HCT116 (cell line): ENCODE results near the gene DCP1B.

Experiments
- ELF1 ChIP-seq: IDR thresholded peaks from 2 replicates; pipeline ENCODE4 v1.6.1; 2012; ENCODE audit warnings: low read depth, borderline replicate concordance
- EZH2phosphoT487 ChIP-seq: fragments of 200-600 bp; IDR thresholded peaks from 2 replicates; pipeline ENCODE4 v1.6.1; 2018; ENCODE audit warnings: antibody characterized with exemption, borderline replicate concordance
- FOSL1 ChIP-seq: IDR thresholded peaks from 2 replicates; pipeline ENCODE4 v1.6.1; 2012; ENCODE audit warnings: low read depth
- SP1 ChIP-seq: IDR thresholded peaks from 2 replicates; pipeline ENCODE4 v1.6.1; 2012; ENCODE audit warnings: low read depth
- ZNF274 ChIP-seq: fragments of 200-500 bp; sonication (Bioruptor generic); IDR thresholded peaks from 2 replicates; pipeline ENCODE4 v1.6.1; 2014; ENCODE audit warnings: mild to moderate bottlenecking, low read depth, low read length, inconsistent platforms
- TF ChIP-seq, protein P1 (sequence below), 3 experiments: fragments of 200-600 bp in 1 of 3; sonication (generic) in 1 of 3; IDR thresholded peaks in 2 of 3; conservative IDR thresholded peaks in 1 of 3; 2 replicates each; pipeline ENCODE4 v1.5.1; 2012 to 2017; ENCODE audit warnings: low read depth in 2 of 3, low read length in 2 of 3, antibody characterized with exemption in 1 of 3, borderline replicate concordance in 1 of 3, control low read depth in 1 of 3, mild to moderate bottlenecking in 1 of 3, mixed read lengths in 1 of 3, mixed run types in 1 of 3, moderate library complexity in 1 of 3; ENCODE audit not compliant: insufficient read depth in 1 of 3
- TF ChIP-seq, protein P2 (sequence below): IDR thresholded peaks from 2 replicates; pipeline ENCODE4 v1.6.1; 2012; ENCODE audit warnings: low read depth

DNA sequence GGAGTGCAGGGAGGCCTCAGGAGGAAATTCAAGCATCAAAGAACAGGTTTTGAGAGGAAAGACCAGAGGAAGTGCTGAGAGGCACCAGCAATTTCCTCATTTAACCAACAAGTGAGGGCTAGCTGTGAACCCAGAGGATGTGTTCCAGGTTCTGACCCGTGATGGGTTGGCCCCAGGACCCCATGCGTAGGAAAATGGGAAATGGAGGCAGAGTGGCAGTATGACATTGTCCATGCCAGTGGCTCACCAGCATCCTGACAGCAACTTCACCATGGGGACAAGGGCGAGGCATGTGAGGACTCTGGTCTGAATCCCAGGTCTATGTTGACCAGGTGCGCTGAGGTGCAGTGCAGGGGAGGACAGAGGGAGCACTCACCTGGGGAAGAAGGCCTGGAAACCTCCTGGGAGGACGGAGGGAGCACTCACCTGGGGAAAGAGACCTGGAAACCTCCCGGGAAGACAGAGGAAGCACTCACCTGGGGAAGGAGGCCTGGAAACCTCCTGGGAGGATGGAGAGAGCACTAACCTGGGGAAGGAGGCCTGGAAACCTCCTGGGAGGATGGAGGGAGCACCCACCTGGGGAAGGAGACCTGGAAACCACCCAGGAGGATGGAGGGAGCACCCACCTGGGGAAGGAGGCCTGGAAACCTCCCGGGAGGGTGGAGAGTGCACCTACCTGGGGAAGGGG, 79.1 kb downstream of the DCP1B start:
- TF ChIP-seq, protein P1, sequence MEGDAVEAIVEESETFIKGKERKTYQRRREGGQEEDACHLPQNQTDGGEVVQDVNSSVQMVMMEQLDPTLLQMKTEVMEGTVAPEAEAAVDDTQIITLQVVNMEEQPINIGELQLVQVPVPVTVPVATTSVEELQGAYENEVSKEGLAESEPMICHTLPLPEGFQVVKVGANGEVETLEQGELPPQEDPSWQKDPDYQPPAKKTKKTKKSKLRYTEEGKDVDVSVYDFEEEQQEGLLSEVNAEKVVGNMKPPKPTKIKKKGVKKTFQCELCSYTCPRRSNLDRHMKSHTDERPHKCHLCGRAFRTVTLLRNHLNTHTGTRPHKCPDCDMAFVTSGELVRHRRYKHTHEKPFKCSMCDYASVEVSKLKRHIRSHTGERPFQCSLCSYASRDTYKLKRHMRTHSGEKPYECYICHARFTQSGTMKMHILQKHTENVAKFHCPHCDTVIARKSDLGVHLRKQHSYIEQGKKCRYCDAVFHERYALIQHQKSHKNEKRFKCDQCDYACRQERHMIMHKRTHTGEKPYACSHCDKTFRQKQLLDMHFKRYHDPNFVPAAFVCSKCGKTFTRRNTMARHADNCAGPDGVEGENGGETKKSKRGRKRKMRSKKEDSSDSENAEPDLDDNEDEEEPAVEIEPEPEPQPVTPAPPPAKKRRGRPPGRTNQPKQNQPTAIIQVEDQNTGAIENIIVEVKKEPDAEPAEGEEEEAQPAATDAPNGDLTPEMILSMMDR (IDR thresholded peaks at IDR 0.05 in 2 of 3, conservative IDR thresholded peaks at IDR 0.05 in 1 of 3; ENCODE audit: borderline replicate concordance in 1 of 3, insufficient read depth in 1 of 3, low read depth in 2 of 3, low read length in 2 of 3): no peak
- TF ChIP-seq ELF1 (no peak), EZH2phosphoT487 (no peak), SP1 (no peak), ZNF274 (no peak), FOSL1 (no peak)
- TF ChIP-seq, protein P2, sequence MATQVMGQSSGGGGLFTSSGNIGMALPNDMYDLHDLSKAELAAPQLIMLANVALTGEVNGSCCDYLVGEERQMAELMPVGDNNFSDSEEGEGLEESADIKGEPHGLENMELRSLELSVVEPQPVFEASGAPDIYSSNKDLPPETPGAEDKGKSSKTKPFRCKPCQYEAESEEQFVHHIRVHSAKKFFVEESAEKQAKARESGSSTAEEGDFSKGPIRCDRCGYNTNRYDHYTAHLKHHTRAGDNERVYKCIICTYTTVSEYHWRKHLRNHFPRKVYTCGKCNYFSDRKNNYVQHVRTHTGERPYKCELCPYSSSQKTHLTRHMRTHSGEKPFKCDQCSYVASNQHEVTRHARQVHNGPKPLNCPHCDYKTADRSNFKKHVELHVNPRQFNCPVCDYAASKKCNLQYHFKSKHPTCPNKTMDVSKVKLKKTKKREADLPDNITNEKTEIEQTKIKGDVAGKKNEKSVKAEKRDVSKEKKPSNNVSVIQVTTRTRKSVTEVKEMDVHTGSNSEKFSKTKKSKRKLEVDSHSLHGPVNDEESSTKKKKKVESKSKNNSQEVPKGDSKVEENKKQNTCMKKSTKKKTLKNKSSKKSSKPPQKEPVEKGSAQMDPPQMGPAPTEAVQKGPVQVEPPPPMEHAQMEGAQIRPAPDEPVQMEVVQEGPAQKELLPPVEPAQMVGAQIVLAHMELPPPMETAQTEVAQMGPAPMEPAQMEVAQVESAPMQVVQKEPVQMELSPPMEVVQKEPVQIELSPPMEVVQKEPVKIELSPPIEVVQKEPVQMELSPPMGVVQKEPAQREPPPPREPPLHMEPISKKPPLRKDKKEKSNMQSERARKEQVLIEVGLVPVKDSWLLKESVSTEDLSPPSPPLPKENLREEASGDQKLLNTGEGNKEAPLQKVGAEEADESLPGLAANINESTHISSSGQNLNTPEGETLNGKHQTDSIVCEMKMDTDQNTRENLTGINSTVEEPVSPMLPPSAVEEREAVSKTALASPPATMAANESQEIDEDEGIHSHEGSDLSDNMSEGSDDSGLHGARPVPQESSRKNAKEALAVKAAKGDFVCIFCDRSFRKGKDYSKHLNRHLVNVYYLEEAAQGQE: no peak
